ENCODE measurements around the gene PIGM.

Gene PIGM

GRCh38 chr1:160024195-160024905, 7.4 kb downstream of the PIGM start:
- DNase-seq (ENCODE audit: extremely low spot score, insufficient read length, low read depth) (no peak), FAIRE-seq (no peak)

GRCh38 chr1:160022330-160023310, 9.2 kb downstream of the PIGM start:
- FAIRE-seq (no peak), DNase-seq (ENCODE audit: extremely low spot score, insufficient read length, low read depth) (no peak)

- FAIRE-seq (no peak), DNase-seq (ENCODE audit: extremely low spot score, insufficient read length, low read depth) (no peak)
Measured at GRCh38 chr1:160021376-160022074, 10.3 kb downstream of the PIGM start.

- FAIRE-seq (no peak), DNase-seq (ENCODE audit: extremely low spot score, insufficient read length, low read depth) (no peak)
Measured at GRCh38 chr1:160020196-160020595, 11.6 kb downstream of the PIGM start.

- no peak for DNase-seq (ENCODE audit: extremely low spot score, insufficient read length, low read depth)
- FAIRE-seq = no peak
Measured at GRCh38 chr1:160018900-160019299, 12.9 kb downstream of the PIGM start.

- no peak for FAIRE-seq
- no peak for DNase-seq (ENCODE audit: extremely low spot score, insufficient read length, low read depth)
Measured at GRCh38 chr1:160018347-160018746, 13.4 kb downstream of the PIGM start.

GRCh38 chr1:160017592-160017991, 14.2 kb downstream of the PIGM start:
- FAIRE-seq = no peak

GRCh38 chr1:160011781-160012180, 20.0 kb downstream of the PIGM start:
- DNase-seq (ENCODE audit: extremely low spot score, insufficient read length, low read depth) (no peak), FAIRE-seq (no peak)

More at GRCh38 chr1:160017592-160017991, 14.2 kb downstream of the PIGM start:
- no peak for DNase-seq (ENCODE audit: extremely low spot score, insufficient read length, low read depth)

GRCh38 chr1:160009801-160010200, 22.0 kb downstream of the PIGM start:
- DNase-seq (ENCODE audit: extremely low spot score, insufficient read length, low read depth) = no peak
- FAIRE-seq = no peak

GRCh38 chr1:160009081-160009480, 22.7 kb downstream of the PIGM start:
- no peak for DNase-seq (ENCODE audit: extremely low spot score, insufficient read length, low read depth)
- FAIRE-seq = peak; percentile 68

GRCh38 chr1:160007577-160008200, 24.1 kb downstream of the PIGM start:
- FAIRE-seq (peak; percentile 83), DNase-seq (ENCODE audit: extremely low spot score, insufficient read length, low read depth) (no peak)

- peak; percentile 80 for FAIRE-seq
- DNase-seq (ENCODE audit: extremely low spot score, insufficient read length, low read depth) = peak; percentile 49
Measured at GRCh38 chr1:160006312-160006940, 25.4 kb downstream of the PIGM start.

- no peak for FAIRE-seq
- no peak for DNase-seq (ENCODE audit: extremely low spot score, insufficient read length, low read depth)
Measured at GRCh38 chr1:160005070-160005469, 26.7 kb downstream of the PIGM start.

- DNase-seq (ENCODE audit: extremely low spot score, insufficient read length, low read depth) (no peak), FAIRE-seq (no peak)
Measured at GRCh38 chr1:160004425-160004824, 27.4 kb downstream of the PIGM start.

- DNase-seq (ENCODE audit: extremely low spot score, insufficient read length, low read depth) (no peak), FAIRE-seq (no peak)
Measured at GRCh38 chr1:160004001-160004400, 27.8 kb downstream of the PIGM start.

GRCh38 chr1:160001440-160001839, 30.4 kb downstream of the PIGM start:
- no peak for FAIRE-seq
- no peak for DNase-seq (ENCODE audit: extremely low spot score, insufficient read length, low read depth)

- FAIRE-seq (no peak), DNase-seq (ENCODE audit: extremely low spot score, insufficient read length, low read depth) (no peak)
Measured at GRCh38 chr1:159999204-159999603, 32.6 kb downstream of the PIGM start.

GRCh38 chr1:159996653-159997052, 35.1 kb downstream of the PIGM start:
- DNase-seq (ENCODE audit: extremely low spot score, insufficient read length, low read depth) = no peak
- FAIRE-seq = no peak

GRCh38 chr1:159994896-159995295, 36.9 kb downstream of the PIGM start:
- DNase-seq (ENCODE audit: extremely low spot score, insufficient read length, low read depth) = no peak
- FAIRE-seq = no peak

- no peak for DNase-seq (ENCODE audit: extremely low spot score, insufficient read length, low read depth)
- FAIRE-seq = no peak
Measured at GRCh38 chr1:159993911-159994310, 37.9 kb downstream of the PIGM start.

Data from GM18507 (cell line).